ENCODE measurements around the gene DNAJB4.
A peak's percentile ranks its signal among the peaks of the same experiment; 100 is the strongest.
"Not testable (repeated sequence)": the region's sequence is repeated elsewhere in the genome, so short reads cannot be mapped to it uniquely, and the experiment has no call there.

Gene DNAJB4

DNA sequence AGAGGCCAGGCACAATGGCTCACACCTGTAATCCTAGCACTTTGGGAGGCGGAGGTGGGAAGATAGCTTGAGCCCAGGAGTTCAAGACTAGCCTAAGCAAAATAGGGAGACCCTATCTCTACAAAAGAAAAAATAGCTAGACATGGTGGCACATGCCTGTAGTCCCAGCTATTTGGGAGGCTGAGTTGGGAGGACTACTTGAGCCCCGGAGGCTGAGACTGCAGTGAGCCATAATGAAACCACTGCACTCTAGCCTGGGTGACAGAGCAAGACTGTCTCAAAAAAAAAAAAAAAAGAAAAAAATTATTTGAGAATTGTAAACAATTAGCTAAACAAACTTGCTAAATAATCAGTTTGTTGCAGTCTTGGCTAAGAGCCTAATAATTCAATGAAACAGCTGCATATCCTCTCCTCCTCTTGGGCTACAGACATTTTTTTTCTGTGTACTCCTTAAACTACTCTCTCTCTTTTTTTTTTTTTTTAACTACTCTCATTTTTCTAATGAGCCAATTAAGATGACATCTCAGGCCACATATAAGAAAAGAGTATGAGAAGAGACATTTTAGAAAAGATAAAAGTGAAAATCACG, 10.5 kb upstream of the DNAJB4 start:
- Histone ChIP-seq H3K4me1 (ENCODE audit: control insufficient read depth, low read depth, low read length) (peaks cover 6% of the 10 kb centered on the region), H3K4me3 (ENCODE audit: low read length) (no peak overlapping the region), H3K27me3 (ENCODE audit: control insufficient read depth, insufficient read depth, low read length) (no peaks in the 10 kb centered on the region), H3K9ac (ENCODE audit: low read length) (no peak overlapping the region), H3K9me3 (ENCODE audit: control insufficient read depth, low read depth, low read length) (no peaks in the 10 kb centered on the region), H3K27ac (ENCODE audit: low read length) (no peak overlapping the region), H3K36me3 (ENCODE audit: control insufficient read depth, low read depth, low read length) (no peaks in the 10 kb centered on the region)

DNA sequence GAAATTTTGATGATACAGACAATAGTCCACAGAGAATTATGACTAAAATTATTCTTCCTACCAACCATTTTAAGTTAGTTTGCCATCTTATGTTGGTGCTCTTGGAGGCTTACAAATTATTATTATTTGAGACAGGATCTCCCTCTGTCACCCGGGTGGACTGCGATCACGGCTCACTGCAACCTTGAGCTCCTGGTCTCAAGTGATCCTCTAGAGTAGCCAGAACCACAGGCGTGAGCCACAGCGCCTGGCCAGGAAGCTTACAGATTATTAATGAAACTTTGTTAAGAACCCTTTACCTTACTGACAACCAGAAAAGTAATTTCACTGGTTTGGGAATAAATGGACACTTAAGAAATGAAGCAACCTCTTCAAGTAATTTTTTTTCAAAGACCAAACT, 8.0 kb upstream of the DNAJB4 start:
- H3K9ac ChIP-seq (ENCODE audit: low read length) = no peak overlapping the region
- no peak overlapping the region for H3K4me3 ChIP-seq (ENCODE audit: low read length)
- no peak overlapping the region for H3K27ac ChIP-seq (ENCODE audit: low read length)
- no peaks in the 10 kb centered on the region for H3K27me3 ChIP-seq (ENCODE audit: control insufficient read depth, insufficient read depth, low read length)
- H3K9me3 ChIP-seq (ENCODE audit: control insufficient read depth, low read depth, low read length) = no peaks in the 10 kb centered on the region
- no peaks in the 10 kb centered on the region for H3K36me3 ChIP-seq (ENCODE audit: control insufficient read depth, low read depth, low read length)
- H3K4me1 ChIP-seq (ENCODE audit: control insufficient read depth, low read depth, low read length) = no peaks in the 10 kb centered on the region

DNA sequence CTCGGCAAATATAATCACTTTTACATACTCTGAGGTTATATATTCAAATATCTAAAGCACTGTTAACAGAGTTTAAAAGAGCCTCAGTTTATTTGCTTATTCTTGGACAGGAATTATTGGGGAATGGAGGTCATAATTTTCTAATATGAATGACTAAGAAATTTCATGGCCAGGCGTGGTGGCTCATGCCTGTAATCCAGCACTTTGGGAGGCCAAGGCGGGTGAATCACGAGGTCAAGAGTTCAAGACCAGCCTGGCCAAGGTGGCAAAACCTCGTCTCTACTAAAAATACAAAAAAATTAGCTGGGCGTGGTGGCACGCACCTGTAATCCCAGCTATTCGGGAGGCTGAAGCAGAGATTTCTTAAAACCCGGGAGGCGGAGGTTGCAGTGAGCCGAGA, 4.2 kb upstream of the DNAJB4 start:
- H3K36me3 ChIP-seq (ENCODE audit: control insufficient read depth, low read depth, low read length); H3K9ac ChIP-seq (ENCODE audit: low read length); H3K27me3 ChIP-seq (ENCODE audit: control insufficient read depth, insufficient read depth, low read length); H3K4me3 ChIP-seq (ENCODE audit: low read length); H3K9me3 ChIP-seq (ENCODE audit: control insufficient read depth, low read depth, low read length); H3K27ac ChIP-seq (ENCODE audit: low read length): not testable (repeated sequence)
- H3K4me1 ChIP-seq (ENCODE audit: control insufficient read depth, low read depth, low read length) = peaks cover 13% of the 10 kb centered on the region

DNA sequence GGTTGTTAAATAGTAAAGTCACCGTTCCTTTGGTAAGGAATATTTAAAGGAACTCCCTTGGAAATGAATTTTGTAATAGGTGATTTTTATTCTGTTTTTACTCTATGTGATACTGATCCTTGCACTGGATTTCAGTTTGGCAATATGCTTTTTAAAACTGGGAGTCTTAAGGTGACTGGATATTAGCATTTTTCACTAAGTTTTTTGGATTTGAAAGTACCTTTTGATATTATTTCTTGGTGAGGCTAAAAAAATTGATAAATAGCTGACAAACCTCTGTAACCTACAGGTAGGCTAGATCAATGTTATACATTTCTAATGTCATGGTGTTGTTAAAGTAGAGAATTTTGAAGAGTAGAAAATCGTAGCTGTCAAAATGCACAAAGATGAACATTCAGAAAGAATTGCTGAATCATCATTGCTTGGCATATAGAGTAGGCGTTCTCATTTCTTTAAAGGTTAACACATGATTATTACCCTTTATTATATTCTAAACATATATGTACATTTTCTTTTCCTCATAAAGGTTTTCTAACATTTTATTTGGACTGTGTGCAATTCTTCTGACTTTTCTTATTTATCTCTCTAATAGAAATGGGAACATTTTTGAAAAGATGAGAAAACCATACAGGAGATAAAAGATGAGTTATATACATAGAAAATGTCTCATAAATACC, 1.5 kb upstream of the DNAJB4 start:
- Histone ChIP-seq H3K9ac (ENCODE audit: low read length) (peak overlapping the region; percentile 4), H3K27ac (ENCODE audit: low read length) (no peak overlapping the region), H3K4me3 (ENCODE audit: low read length) (no peak overlapping the region)

DNA sequence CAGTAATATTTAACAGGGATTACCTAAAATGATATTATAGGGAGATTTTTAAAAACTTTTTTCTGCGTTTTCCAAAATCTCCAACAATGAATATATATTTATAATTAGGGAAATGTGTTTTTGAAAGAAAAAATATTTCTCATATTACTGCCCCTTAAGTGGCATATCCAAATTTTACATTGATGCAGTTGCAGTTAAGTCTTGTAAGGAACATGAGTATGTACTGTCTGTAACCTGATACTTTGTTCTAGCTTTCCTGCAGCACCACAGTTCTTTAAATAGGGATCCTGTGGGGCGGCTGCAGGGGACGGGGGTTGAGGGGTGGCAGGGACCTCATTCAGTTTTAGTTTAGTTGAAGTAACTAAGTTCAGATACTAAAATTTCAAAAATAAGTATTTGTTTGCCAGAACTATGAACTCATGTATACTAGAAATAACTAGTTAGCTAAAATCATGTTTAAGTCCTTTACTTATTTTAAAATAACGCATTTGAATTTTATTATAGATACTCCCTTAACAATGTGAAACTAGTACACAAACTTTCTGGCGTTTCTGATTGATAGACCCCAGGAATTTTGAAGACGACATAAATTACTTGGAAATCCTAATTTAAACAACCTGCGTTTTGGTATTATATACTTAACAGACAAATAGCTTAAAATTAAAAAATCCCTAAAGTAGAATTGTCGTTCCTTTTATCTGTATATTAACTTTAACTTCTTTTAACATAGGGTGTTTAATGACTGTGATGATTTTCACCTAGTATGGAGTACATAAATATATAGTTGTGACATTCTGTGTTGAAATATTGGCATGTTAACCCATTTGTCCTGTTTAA, 639 bp upstream of the DNAJB4 start:
- Histone ChIP-seq H3K4me1 (ENCODE audit: control insufficient read depth, low read depth, low read length) (peaks cover 15% of the 10 kb centered on the region), H3K4me3 (ENCODE audit: low read length) (peak overlapping the region; percentile 64), H3K36me3 (ENCODE audit: control insufficient read depth, low read depth, low read length) (no peaks in the 10 kb centered on the region)

More for the DNA sequence above, 1.5 kb upstream of the DNAJB4 start:
- Histone ChIP-seq H3K4me1 (ENCODE audit: control insufficient read depth, low read depth, low read length) (peaks cover 15% of the 10 kb centered on the region), H3K9me3 (ENCODE audit: control insufficient read depth, low read depth, low read length) (no peaks in the 10 kb centered on the region), H3K36me3 (ENCODE audit: control insufficient read depth, low read depth, low read length) (no peaks in the 10 kb centered on the region), H3K27me3 (ENCODE audit: control insufficient read depth, insufficient read depth, low read length) (no peaks in the 10 kb centered on the region)

DNA sequence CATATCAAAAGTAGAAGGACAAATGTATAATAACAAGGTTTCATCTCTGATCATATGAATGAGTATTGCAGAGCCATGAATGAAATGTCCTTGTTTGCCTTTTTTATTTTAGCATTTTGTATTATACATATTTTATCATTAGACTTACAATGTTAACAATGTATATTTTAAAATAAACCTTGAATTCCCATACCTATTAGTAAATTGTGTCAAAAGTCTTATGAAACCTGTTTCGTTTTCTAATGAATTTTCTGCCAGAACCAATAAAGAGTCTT, 646 bp downstream of the DNAJB4 start:
- Histone ChIP-seq H3K9ac (ENCODE audit: low read length) (peak overlapping the region; percentile 80), H3K36me3 (ENCODE audit: control insufficient read depth, low read depth, low read length) (no peaks in the 10 kb centered on the region), H3K27me3 (ENCODE audit: control insufficient read depth, insufficient read depth, low read length) (no peaks in the 10 kb centered on the region), H3K9me3 (ENCODE audit: control insufficient read depth, low read depth, low read length) (no peaks in the 10 kb centered on the region), H3K4me1 (ENCODE audit: control insufficient read depth, low read depth, low read length) (peaks cover 15% of the 10 kb centered on the region), H3K27ac (ENCODE audit: low read length) (peak overlapping the region; percentile 87), H3K4me3 (ENCODE audit: low read length) (peak overlapping the region; percentile 64)

More for the DNA sequence above, 639 bp upstream of the DNAJB4 start:
- no peaks in the 10 kb centered on the region for H3K27me3 ChIP-seq (ENCODE audit: control insufficient read depth, insufficient read depth, low read length)
- H3K9me3 ChIP-seq (ENCODE audit: control insufficient read depth, low read depth, low read length) = no peaks in the 10 kb centered on the region
- peak overlapping the region; percentile 80 for H3K9ac ChIP-seq (ENCODE audit: low read length)
- peak overlapping the region; percentile 87 for H3K27ac ChIP-seq (ENCODE audit: low read length)

DNA sequence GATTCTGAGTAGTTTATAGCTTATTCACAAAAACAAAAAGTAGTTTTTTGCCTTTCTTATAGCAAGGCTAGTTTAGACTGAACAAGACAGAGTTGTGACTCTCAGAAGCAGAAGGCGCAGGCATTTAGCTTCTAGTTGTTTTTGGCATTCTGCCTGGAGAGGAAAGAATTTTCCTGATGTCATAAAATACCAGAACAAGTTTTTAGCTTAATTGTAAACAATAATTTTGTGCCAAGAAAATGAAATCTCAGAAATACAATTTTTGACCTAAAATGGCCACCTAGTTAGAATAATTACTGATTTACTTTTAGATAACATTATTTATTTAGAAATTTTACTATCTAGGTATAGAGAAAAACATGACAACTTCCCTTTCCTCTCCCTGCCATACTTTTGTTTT, 1.0 kb downstream of the DNAJB4 start:
- Histone ChIP-seq H3K27me3 (ENCODE audit: control insufficient read depth, insufficient read depth, low read length) (no peaks in the 10 kb centered on the region), H3K4me3 (ENCODE audit: low read length) (peak overlapping the region; percentile 64), H3K4me1 (ENCODE audit: control insufficient read depth, low read depth, low read length) (peaks cover 15% of the 10 kb centered on the region), H3K36me3 (ENCODE audit: control insufficient read depth, low read depth, low read length) (no peaks in the 10 kb centered on the region), H3K27ac (ENCODE audit: low read length) (no peak overlapping the region), H3K9me3 (ENCODE audit: control insufficient read depth, low read depth, low read length) (no peaks in the 10 kb centered on the region), H3K9ac (ENCODE audit: low read length) (peak overlapping the region; percentile 80)

DNA sequence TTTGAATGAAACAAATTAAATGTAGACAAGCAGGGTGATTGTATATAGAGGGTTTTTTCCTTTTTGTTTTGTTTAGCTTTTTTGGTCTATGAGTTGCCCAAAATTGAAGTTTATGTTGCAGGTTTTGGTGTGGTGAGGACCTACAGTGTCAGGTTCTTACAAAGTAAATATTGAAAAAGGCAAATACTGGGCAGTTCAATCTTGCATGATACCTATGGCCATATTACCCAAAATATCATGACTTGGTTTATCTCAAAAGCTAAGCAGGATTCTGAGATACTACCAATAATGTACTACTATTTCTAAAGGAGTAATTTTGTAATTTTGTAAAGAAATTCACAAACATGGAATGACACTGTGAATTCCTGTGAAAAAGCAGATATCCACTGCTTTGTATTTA, 1.8 kb downstream of the DNAJB4 start:
- no peak overlapping the region for H3K9ac ChIP-seq (ENCODE audit: low read length)
- no peak overlapping the region for H3K27ac ChIP-seq (ENCODE audit: low read length)

DNA sequence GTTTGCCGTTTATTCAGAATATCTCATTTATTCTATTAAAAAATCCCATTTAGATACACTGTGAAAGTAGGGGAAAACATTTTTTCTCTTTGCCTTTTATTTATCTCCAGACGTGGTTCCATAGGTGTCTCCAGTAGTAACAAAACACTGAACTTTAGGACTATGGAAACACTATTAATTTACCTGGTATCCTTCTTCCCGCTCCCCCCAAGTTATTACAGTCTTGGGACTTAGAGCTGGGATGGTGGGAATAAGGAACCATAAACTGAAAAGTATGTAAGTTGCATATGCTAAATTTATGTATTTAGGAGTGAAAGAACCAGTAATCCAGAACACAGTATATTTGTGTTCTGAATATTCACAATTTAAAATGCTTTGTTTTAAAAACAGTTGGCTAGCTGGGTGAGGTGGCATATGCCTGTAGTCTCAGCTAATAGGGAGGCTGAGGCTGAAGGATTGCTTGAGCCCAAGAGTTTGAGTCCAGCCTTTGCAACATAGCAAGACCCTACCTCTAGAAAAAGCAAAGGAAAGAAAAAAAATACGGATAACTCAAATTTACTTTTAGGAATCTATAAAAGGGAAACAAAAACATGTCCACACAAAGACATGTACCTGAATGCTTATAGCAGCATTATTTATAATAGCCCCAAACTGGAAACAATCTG, 3.1 kb downstream of the DNAJB4 start:
- Histone ChIP-seq H3K9me3 (ENCODE audit: control insufficient read depth, low read depth, low read length) (no peaks in the 10 kb centered on the region), H3K4me3 (ENCODE audit: low read length) (no peak overlapping the region), H3K4me1 (ENCODE audit: control insufficient read depth, low read depth, low read length) (peaks cover 15% of the 10 kb centered on the region), H3K27ac (ENCODE audit: low read length) (no peak overlapping the region), H3K9ac (ENCODE audit: low read length) (no peak overlapping the region), H3K27me3 (ENCODE audit: control insufficient read depth, insufficient read depth, low read length) (no peaks in the 10 kb centered on the region), H3K36me3 (ENCODE audit: control insufficient read depth, low read depth, low read length) (no peaks in the 10 kb centered on the region)

More for the DNA sequence above, 1.8 kb downstream of the DNAJB4 start:
- Histone ChIP-seq H3K36me3 (ENCODE audit: control insufficient read depth, low read depth, low read length) (no peaks in the 10 kb centered on the region), H3K9me3 (ENCODE audit: control insufficient read depth, low read depth, low read length) (no peaks in the 10 kb centered on the region), H3K27me3 (ENCODE audit: control insufficient read depth, insufficient read depth, low read length) (no peaks in the 10 kb centered on the region), H3K4me1 (ENCODE audit: control insufficient read depth, low read depth, low read length) (peaks cover 15% of the 10 kb centered on the region), H3K4me3 (ENCODE audit: low read length) (no peak overlapping the region)

DNA sequence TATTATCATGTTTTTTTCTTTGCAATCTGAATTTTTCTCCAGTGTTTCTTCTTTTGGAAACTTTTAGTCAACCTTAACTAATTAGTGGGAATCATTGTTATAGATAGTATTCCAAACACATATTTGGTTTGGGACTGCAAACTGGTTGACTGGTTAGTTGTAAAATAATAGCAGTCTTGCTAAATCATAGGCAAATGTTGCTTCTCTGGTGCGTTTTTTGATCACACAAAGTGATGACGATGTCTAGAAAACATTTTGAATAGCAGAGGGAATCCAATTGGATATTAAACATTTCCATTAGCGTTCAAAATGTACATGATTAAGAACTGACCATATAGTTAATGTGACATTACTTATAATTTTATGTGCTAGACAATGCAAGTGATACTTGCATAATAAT, 4.5 kb downstream of the DNAJB4 start:
- no peak overlapping the region for H3K27ac ChIP-seq (ENCODE audit: low read length)

DNA sequence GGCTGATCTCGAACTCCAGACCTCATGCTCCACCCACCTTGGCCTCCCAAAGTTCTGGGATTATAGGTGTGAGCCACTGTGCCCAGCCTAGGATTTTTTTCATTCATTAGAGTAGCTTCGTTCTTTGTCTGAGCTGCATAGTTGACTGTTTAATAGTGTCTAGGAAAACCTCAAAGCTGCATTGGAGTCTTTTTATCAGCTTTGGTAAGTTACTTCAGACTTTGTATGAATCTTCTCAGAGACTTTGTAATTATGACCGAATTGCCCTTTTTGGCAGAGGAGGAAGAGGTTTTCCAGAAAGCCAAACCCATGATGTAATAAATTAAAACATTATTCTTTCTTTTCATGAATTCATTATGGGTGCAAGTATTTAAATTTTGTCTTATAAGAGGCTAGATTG, 5.1 kb downstream of the DNAJB4 start:
- no peak overlapping the region for H3K27ac ChIP-seq (ENCODE audit: low read length)
- no peak overlapping the region for H3K9ac ChIP-seq (ENCODE audit: low read length)
- H3K4me3 ChIP-seq (ENCODE audit: low read length) = no peak overlapping the region
- peaks cover 8% of the 10 kb centered on the region for H3K4me1 ChIP-seq (ENCODE audit: control insufficient read depth, low read depth, low read length)
- H3K36me3 ChIP-seq (ENCODE audit: control insufficient read depth, low read depth, low read length) = no peaks in the 10 kb centered on the region
- no peaks in the 10 kb centered on the region for H3K27me3 ChIP-seq (ENCODE audit: control insufficient read depth, insufficient read depth, low read length)
- no peaks in the 10 kb centered on the region for H3K9me3 ChIP-seq (ENCODE audit: control insufficient read depth, low read depth, low read length)

More for the DNA sequence above, 4.5 kb downstream of the DNAJB4 start:
- no peaks in the 10 kb centered on the region for H3K27me3 ChIP-seq (ENCODE audit: control insufficient read depth, insufficient read depth, low read length)
- H3K9ac ChIP-seq (ENCODE audit: low read length) = no peak overlapping the region
- H3K4me1 ChIP-seq (ENCODE audit: control insufficient read depth, low read depth, low read length) = peaks cover 10% of the 10 kb centered on the region
- no peak overlapping the region for H3K4me3 ChIP-seq (ENCODE audit: low read length)
- no peaks in the 10 kb centered on the region for H3K9me3 ChIP-seq (ENCODE audit: control insufficient read depth, low read depth, low read length)
- no peaks in the 10 kb centered on the region for H3K36me3 ChIP-seq (ENCODE audit: control insufficient read depth, low read depth, low read length)
